HG02610 (cell line): ENCODE measurements around the gene MYH14.

Experiments
- ATAC-seq: cut with Tn5 transposase; IDR thresholded peaks from one replicate; pipeline ENCODE4 v1.9.1; 2021; ENCODE audit warnings: mild to moderate bottlenecking, moderate library complexity; ENCODE audit not compliant: unreplicated experiment

Gene MYH14

DNA sequence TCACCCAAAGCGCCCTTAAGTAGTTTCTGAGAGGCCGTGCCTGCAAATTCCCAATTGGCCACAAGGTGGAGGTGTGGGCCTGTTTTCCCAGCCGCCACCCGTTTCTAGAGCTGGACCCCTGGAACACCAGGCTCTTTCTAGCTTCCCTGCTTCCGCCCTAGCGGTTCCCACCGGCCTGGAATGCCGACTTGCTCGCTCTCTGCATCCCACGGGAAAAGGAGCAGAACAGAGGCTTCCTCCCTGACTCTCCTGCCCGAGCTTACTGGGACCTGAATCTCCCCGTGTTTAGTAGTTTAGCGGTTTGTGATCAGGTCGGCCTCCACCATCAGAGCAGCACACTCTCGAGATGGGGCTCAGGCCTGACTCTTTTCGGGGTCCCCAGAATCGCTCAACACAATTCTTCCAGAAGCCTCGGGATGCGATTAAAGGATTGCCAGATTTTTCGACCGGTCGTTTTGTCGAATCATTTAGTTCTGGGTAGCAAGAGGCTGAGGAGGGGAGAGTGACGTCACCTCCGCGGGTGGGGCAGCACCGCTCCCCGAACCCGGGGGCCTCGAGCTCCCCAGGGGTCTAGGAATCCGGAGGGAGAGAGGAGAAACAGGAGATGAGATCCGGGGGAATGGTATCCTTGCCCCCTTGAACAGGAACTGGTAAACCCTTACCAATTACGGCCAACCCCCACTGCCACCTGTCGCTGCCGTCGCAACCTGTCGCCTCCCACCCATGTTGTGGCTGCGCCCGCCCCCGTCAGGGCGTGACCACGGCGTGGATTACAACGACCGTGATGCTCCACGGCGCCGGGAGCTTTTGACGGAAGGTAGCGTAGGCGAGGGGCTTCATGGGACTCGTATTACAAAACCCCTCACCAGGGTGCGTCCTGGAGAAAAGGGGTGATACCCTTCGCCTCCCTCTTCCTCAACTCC lies 154.0 kb downstream of the MYH14 start:
- peak; percentile 50 for ATAC-seq

DNA sequence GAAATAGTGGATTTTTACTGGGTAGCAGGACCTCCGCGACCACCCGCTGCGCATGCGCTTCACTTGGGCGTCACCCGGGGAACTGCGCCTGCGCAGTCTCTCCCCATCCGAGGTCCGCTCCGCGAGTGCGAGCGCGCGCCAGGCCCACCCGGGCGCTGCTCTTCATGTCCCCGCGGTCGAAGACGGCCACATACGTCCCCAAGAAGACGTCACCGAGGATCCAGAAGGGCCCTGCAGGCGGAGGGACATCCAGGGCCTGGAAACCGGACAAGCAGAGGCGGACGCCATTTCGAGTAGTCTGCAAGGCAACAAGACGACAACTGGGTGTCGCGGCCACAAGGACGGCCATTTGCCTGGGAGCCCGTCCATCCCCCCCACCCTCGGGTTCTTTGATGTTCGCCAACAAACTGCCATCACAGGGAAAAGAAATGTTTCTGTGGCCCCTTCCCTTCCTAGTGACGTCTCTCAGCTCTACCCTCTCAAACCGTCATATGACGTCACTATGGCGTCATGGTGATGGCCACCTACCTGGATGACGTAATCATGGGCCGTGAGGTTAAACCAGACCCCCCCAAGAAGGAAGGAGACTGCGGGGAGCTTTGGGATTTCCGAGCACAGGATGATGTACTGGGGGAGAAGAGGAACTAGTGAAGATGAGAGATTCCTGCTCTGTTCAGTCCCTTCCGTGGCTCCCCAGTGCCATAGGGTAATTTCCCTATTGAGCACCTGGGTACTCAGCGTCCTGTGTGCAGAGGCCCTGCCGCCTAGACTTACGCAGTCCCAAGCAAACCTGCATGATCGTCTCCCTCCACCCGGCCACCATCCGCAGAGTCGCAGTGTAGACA lies 155.3 kb downstream of the MYH14 start:
- peak; percentile 29 for ATAC-seq

DNA sequence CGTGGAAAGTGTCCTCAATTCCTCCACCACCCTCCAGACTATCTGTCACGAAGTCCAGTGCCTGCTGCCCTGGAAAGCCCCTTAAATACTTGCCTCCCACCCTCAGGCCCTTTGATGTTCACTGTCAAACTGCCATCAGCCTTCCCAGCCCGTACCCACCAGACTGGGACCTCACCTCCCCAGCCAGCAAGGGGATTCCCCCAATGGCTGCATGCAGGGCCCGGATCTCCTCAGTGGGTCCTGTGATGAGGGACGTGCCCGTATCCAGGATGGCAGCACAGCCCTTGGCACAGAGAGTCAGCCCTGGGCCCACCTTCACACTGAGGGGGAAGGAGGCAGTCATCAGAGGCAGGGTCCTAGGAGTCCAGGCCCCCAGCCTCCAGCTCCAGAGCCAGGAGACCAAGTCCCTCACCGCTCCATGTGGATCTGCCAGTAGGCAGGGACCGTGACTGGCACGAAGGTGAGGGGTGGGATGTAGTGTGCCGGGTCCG lies 156.0 kb downstream of the MYH14 start:
- ATAC-seq: no peak
